CD4-positive, alpha-beta T cell (primary cell): ENCODE measurements around the gene ACBD6. TPM values are rescaled to one million over a fixed set of nuclear protein-coding genes. Genes with fewer than 3 reads are reported as not detected.
A peak's percentile ranks its signal among the peaks of the same experiment; 100 is the strongest.

Experiments used
- ATAC-seq: fragments of 200-7000 bp; cut with Tn5 transposase; one replicate; pipeline ENCODE4 v1.10.0; 2022; ENCODE audit warnings: mild to moderate bottlenecking; ENCODE audit not compliant: poor library complexity
- CTCF ChIA-PET: fragments of 350-600 bp; sonication (Branson Sonifier 250); formaldehyde crosslinking; loops from one replicate; lab custom pipeline; 2021; ENCODE audit warnings: antibody characterized with exemption, inconsistent platforms; lab: Charles Lee
- POLR2A ChIA-PET: fragments of 350-600 bp; sonication (Branson Sonifier 250); formaldehyde crosslinking; loops from one replicate; lab custom pipeline; 2021; ENCODE audit warnings: antibody characterized with exemption, inconsistent platforms; lab: Charles Lee
- DNase-seq, 14 experiments: peaks; one replicate each; pipeline ENCODE4 v3.0.0-alpha.2; 2013 to 2020; ENCODE audit warnings: mixed read lengths in 2 of 14
- H3K27ac ChIP-seq, 2 donors: one replicate each; pipeline versions ENCODE4 v1.5.1 to v1.7.0; 2013; ENCODE audit warnings: low read length in 2 of 2, low read depth in 1 of 2, mild to moderate bottlenecking in 1 of 2
- H3K27me3 ChIP-seq, 2 experiments: 1 replicate in 1 of 2; 2 replicates in 1 of 2; pipeline versions ENCODE4 v1.6.1 to v1.7.0; 2013; ENCODE audit warnings: low read length in 2 of 2, control low read depth in 1 of 2, mild to moderate bottlenecking in 1 of 2, moderate library complexity in 1 of 2; ENCODE audit not compliant: insufficient read depth in 2 of 2, control insufficient read depth in 1 of 2
- H3K36me3 ChIP-seq: one replicate; pipeline ENCODE4 v1.6.1; 2013; ENCODE audit warnings: low read length, control low read depth; ENCODE audit not compliant: insufficient read depth
- H3K4me1 ChIP-seq: one replicate; pipeline ENCODE4 v1.6.1; 2013; ENCODE audit warnings: low read length, control low read depth; ENCODE audit not compliant: insufficient read depth
- H3K4me3 ChIP-seq: one replicate; pipeline ENCODE4 v1.5.1; 2013; ENCODE audit warnings: mild to moderate bottlenecking, low read length, moderate library complexity
- H3K9me3 ChIP-seq, 2 experiments: 1 replicate in 1 of 2; 2 replicates in 1 of 2; pipeline versions ENCODE4 v1.6.1 to v1.7.0; 2013; ENCODE audit warnings: low read length in 2 of 2, mild to moderate bottlenecking in 2 of 2, control low read depth in 1 of 2, moderate library complexity in 1 of 2; ENCODE audit not compliant: control insufficient read depth in 1 of 2, insufficient read depth in 1 of 2
- H3K27ac Mint-ChIP-seq: one replicate; pipeline ENCODE4 v1.8.0; 2020; ENCODE audit warnings: mixed read lengths
- H3K27me3 Mint-ChIP-seq: one replicate; pipeline ENCODE4 v1.8.0; 2021; ENCODE audit warnings: mixed read lengths
- H3K36me3 Mint-ChIP-seq: one replicate; pipeline ENCODE4 v1.8.0; 2021; ENCODE audit warnings: low read depth, mixed read lengths
- H3K4me1 Mint-ChIP-seq: one replicate; pipeline ENCODE4 v1.8.0; 2021; ENCODE audit warnings: low read depth, mixed read lengths
- H3K4me3 Mint-ChIP-seq: one replicate; pipeline ENCODE4 v1.8.0; 2020; ENCODE audit warnings: mild to moderate bottlenecking, mixed read lengths
- H3K9me3 Mint-ChIP-seq: one replicate; pipeline ENCODE4 v1.8.0; 2020; ENCODE audit warnings: mixed read lengths
- CTCF ChIP-seq: fragments of 200-600 bp; IDR thresholded peaks from one replicate; pipeline ENCODE4 v1.8.0; 2022; ENCODE audit warnings: antibody characterized with exemption, mild to moderate bottlenecking
- intact Hi-C, 2 experiments: fragments of 100-400 bp; cut with DNase I in 1 of 2; cut with micrococcal nuclease in 1 of 2; formaldehyde crosslinking; loops; one replicate each; pipeline versions ENCODE4 v1.15.1 to v1.9.0; 2023 to 2025; cut with DNase I, micrococcal nuclease
- total RNA-seq, 174 experiments: library from RNA in 2 of 174; stranded (reverse) in 2 of 174; gene quantifications; one replicate each; pipeline ENCODE4 v1.2.3 and lab custom pipeline; 2021 to 2026

Gene ACBD6
- total RNA-seq, 2 experiments from 2014 or later: 28.2 to 28.8 TPM

DNA sequence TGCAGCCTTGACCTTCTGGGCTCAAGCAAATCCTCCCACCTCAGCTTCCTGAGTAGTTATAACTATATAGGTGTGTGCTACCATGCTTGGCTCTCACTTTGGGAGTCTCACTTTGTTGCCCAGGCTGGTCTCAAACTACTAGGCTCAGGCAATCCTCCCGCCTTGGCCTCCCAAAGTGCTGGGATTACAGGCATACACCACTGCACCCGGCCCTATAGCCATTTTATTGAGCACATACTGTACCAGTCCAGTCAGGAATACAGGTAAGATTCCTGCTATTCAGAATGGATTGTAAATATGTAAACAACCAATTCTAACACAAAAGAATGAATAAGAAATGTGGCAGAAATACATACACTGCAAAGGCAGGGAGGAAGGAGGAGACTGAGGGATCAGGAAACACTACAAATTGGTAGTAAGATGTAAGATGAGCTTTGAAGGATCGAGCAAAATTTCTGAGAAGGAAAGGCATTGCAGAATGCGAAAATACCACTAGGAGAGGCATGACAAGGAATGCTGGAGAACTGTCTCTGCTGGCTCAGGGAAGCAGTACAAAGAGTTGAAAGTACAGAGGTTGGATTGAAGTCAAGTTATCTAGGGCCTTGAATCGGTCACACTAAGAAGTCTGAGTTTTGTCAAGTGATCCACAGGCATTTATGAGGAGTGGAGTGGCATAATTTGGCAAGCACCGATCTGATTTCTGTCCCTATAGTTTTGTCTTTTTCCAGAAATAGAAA is 211.9 kb downstream of the ACBD6 start:
- Mint-ChIP-seq H3K27ac (peak overlapping the region; percentile 25), H3K4me1 (peaks cover 31% of the 10 kb centered on the region), H3K27me3 (no peaks in the 10 kb centered on the region), H3K9me3 (peaks cover 2% of the 10 kb centered on the region), H3K36me3 (peaks cover 39% of the 10 kb centered on the region), H3K4me3 (no peak overlapping the region)
- Histone ChIP-seq H3K4me1 (no peaks in the 10 kb centered on the region), H3K4me3 (no peak overlapping the region), H3K9me3 (peaks cover 0 to 5% of the 10 kb centered on the region in 2 experiments), H3K36me3 (peaks cover 3% of the 10 kb centered on the region), H3K27ac (no peak overlapping the region), H3K27me3 (no peaks in the 10 kb centered on the region)
- TF ChIP-seq CTCF: no peak
- CTCF ChIA-PET: no interaction called here
- POLR2A ChIA-PET: no interaction called here
- intact Hi-C loops: no loop called here
- DNase-seq (no peak), ATAC-seq (no peak)

- H3K4me1 ChIP-seq: no peaks in the 10 kb centered on the region
- H3K4me3 Mint-ChIP-seq: no peak overlapping the region
- intact Hi-C loops: no loop called here
- no peaks in the 10 kb centered on the region for H3K27me3 Mint-ChIP-seq
- no peaks in the 10 kb centered on the region for H3K9me3 Mint-ChIP-seq
- no peak for TF ChIP-seq CTCF
- no peak overlapping the region for H3K27ac ChIP-seq
- H3K36me3 ChIP-seq: peaks cover 3% of the 10 kb centered on the region
- H3K27ac Mint-ChIP-seq: peak overlapping the region; percentile 25
- H3K9me3 ChIP-seq: peaks cover 0 to 3% of the 10 kb centered on the region in 2 experiments
- H3K4me3 ChIP-seq: no peak overlapping the region
- peak in 1 of 14 experiments; percentile 2 for DNase-seq
- peaks cover 50% of the 10 kb centered on the region for H3K36me3 Mint-ChIP-seq
- peaks cover 31% of the 10 kb centered on the region for H3K4me1 Mint-ChIP-seq
- ChIA-PET POLR2A (no interaction called here), CTCF (no interaction called here)
- no peak for ATAC-seq
- no peaks in the 10 kb centered on the region for H3K27me3 ChIP-seq
Measured at GRCh38 chr1:180288940-180289339, 213.4 kb downstream of the ACBD6 start.

DNA sequence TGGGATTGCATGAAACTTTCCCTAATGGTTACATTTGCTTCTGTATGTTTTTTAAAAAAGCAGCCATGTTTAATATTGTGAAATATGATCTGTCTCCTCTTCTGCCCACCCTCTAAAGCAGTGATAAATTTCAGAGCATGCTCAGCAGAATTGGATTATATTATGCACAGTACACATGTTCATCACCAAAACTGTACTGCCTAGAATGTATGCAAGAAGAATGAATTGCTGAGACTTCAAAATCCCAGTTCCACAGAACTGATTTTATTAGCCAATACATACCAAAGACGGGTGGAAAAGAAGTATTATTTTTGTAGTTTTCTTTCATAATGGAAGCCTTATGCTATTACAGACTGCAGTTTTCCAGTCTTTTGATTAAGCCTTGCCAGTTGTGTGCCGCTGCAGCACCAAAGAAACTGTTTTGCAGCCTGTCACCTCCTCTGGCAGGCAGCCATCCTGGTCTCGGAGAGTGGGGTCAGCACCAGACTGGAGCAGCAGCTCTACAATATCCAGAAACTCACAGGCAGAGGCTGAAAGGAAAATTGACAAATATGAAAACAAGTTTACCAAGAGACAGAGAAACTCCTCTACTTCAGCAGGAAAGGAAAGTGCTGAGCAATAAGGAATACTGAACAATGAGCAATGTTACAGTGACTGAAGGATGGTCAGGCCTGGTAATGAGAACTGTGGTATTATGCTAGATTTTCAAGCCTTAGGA is 214.2 kb downstream of the ACBD6 start:
- Mint-ChIP-seq H3K27ac (no peak overlapping the region), H3K9me3 (no peaks in the 10 kb centered on the region), H3K4me1 (peaks cover 31% of the 10 kb centered on the region), H3K27me3 (no peaks in the 10 kb centered on the region), H3K4me3 (no peak overlapping the region), H3K36me3 (peaks cover 56% of the 10 kb centered on the region)
- Histone ChIP-seq H3K36me3 (peaks cover 3% of the 10 kb centered on the region), H3K4me1 (no peaks in the 10 kb centered on the region), H3K27ac (no peak overlapping the region), H3K27me3 (no peaks in the 10 kb centered on the region), H3K9me3 (no peaks in the 10 kb centered on the region), H3K4me3 (no peak overlapping the region)
- POLR2A ChIA-PET: no interaction called here
- ATAC-seq (no peak), DNase-seq (no peak)
- CTCF ChIA-PET: no interaction called here
- no peak for TF ChIP-seq CTCF
- intact Hi-C loops: no loop called here
